Jurkat, Clone E6-1 (cell line): ENCODE data around the gene DHX29.

ENCODE experiments used
- DNase-seq: peaks from one replicate; pipeline ENCODE4 v3.0.0-alpha.2; 2011; ENCODE audit warnings: low read depth, low spot score
- H3K4me3 ChIP-seq: 2 replicates; pipeline ENCODE4 v1.5.1; 2011; ENCODE audit warnings: mild to moderate bottlenecking, low read length, control low read depth, moderate library complexity

DHX29 gene

DNA sequence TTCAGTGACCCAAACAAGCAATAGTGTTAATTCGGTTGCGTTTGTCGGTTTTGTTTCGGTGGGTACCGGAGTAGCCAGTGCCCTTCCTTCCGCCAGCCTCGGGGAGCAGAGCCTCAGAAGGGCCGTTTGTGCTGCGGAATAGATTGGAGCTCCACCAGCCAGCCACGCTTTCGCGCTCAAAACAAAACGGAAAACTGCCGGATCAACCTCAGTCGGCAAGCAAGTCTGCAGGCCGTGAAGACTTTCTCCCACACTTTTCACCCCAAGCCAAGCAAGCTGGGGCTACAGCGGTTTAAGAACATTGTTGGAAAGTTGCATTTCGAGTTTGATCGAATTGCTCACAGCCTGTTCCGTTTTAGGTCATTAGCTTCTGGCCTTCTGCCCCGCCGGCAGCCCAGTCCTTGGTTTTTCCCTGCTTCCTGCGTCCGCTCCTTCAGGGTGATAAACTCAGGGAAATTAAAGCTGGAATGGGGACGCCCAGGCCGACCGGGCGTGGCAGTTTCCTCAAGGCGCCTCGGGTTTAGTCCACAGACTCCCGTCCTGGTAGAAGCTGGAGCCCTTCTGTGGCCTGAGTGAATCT lies 73.3 kb downstream of the DHX29 start:
- peak overlapping the region; percentile 53 for H3K4me3 ChIP-seq
- DNase-seq = no peak

DNA sequence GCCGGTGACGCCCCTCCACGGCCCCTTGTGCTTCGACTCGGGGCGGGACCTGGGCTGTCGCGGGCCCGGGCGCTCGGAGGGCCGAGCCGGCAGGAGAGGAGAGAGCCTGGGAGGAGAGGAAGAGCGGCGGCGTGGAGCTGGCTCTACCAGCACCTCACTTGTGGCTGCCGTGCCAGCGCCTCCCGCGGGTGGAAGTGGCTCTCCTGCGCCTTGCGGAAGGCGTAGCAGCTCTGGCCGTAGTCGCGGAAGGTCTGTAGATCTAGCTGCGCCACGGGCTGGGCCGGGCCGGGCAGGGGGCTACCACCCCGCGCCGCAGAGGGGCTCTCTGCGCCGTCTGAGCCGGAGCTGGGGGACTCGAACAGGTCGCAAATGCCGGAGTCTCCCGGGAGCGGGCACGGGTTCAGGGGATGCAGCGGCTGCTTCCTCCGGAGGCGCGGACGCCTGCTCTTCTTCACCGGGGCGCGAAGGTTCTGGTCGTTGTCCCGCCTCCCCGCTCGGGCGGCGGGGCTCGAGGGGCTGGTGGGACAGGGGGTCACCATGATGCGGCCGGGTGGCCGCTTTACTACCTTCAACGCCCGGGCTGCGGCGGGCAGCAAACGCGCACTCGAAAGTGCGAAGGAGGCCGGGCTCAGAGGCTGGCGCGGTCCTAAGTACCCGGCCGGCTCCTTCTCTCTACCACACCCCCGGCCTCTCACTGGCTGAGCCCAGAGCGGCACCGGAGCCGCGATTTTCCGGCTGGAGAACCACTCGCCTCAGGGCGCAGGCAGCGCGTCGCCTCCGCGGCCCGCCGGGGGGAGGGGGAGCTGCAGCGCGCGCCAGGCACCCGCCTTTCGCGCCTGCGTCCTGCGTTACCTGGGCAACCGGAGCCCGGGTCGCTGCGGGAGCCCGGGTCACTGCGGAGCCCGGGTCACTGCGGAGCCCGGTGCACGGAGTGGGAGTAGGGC lies 74.2 kb downstream of the DHX29 start, which contains the start of gene CCNO:
TSS of gene CCNO (minus strand) at position 624 of the 944 bp plus-strand sequence. CDS start at position 539, 85 bp downstream.
- DNase-seq = peak; percentile 64
- H3K4me3 ChIP-seq = peak within 1 kb of the TSS; percentile 53

DNA sequence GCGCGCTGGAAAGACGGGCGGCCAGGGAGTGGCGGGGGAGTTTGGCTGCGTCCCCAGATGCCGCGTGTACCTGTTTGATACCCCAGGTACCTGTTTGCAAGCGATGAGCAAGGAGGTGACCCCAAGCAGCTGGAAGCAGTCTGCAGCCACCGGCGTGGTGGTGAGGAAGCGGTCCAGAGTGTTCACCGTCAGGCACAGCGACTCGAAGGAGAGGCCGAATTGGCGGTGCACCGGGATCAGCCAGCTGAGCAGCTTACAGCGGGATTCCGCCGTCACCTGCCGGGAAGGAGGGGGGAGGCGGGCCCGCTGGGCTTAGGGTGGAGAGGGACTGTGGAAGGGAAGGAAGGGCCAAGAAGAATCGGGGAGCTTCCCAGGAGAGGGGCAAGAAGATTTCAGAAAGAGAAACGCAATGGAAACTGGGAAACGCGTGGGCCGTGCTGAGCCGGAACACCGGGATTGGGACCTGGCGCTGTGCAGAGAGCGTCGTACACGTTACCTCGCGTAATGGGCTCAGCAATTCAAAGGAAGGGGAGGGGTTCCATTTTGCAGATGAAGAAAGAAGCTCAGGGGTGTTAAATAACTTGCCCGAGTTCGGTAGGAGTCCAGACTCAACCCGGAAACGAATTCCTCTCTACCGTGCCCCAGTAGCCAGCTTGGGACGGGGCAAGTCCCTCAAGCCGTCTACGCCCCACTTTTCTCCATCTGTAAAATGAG lies 75.1 kb downstream of the DHX29 start:
- H3K4me3 ChIP-seq = peak overlapping the region; percentile 53
- no peak for DNase-seq

DNA sequence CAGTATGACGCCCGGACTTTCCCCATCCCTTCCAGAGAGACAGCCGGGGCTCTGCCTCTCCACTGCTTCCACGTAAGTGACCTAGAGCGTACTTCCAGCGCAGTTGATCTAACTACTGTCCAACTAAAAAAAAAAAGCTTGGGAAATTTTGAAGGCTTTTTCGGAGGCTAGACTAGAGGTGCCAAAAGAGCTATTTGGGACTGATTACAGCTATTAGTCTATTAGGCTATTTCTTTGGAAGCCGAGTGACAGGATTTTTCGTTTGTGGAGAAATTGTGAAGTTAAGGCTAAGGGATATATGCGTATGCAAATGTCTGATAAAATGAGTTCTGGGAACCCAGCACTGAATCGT lies 75.6 kb downstream of the DHX29 start:
- peak overlapping the region; percentile 13; the same call in 1 of the 2 replicates for H3K4me3 ChIP-seq
- DNase-seq = no peak

DNA sequence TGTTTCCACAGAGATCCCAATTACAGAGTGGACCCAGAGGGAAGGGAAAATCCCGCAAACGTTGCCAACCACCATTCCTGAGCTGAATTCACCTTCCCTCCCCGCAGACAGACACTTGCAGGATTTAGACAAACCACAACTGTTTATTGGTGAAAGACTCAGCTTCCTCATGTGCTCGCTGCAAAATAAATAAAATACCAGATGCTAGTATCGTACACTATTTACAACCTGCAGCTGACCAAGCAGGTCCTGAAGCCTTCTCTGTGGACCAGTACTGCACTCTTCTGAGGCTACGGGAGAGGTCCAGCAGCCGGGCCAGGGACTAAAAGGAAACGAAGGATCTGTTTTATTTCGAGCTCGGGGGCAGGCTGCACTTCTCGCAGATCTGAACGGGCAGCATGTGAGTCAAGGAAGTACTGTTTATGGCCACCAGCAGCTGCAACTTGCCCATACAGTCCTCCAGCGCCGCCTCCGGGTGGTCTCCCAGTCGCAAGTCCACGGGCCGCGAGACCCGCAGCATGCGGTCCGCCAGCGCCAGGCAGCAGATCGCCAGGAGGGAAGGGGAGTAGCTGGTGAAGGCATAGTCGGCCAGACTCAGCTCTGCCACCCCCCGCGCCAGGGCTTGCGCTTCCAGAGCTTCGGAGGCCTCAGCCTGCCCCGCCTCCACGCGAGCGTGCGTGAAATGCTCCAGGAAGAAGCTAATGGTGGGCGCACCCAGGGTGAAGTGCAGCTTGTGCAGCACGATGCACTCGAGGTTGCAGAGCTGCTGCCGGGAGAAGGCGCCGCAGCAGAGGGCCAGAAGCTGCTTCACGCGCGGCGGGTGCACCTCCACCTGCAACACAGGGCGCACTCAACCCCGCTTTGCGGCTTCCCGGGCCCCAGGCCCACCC lies 76.2 kb downstream of the DHX29 start:
- no peak for DNase-seq
- peak overlapping the region; percentile 13 for H3K4me3 ChIP-seq

DNA sequence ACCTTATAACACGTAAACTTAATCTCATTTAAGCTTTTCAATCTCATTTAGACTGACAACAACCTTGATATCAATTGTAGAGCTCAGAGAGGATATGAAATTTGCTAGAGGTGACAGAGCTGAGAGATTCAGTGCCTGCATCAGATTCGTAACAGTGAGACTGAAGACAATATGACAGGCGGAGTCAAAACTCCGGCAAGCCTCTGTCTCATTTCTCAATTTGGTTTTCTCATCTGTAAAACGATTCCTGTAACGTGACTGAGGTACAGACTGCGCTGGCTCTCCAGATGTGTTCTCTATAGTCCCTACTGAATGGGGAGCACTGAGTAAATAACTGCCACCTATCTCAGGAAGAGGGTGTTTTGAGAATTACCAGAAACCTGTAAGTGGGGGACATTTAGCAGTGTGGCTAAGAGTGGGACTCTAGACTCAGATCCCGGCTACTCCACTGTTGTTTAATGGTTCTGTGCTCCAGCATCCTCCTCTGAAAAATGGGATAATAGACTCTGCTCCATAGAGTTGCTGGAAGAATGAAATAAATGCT lies 77.3 kb downstream of the DHX29 start:
- no peak for DNase-seq
- H3K4me3 ChIP-seq = no peak overlapping the region

DNA sequence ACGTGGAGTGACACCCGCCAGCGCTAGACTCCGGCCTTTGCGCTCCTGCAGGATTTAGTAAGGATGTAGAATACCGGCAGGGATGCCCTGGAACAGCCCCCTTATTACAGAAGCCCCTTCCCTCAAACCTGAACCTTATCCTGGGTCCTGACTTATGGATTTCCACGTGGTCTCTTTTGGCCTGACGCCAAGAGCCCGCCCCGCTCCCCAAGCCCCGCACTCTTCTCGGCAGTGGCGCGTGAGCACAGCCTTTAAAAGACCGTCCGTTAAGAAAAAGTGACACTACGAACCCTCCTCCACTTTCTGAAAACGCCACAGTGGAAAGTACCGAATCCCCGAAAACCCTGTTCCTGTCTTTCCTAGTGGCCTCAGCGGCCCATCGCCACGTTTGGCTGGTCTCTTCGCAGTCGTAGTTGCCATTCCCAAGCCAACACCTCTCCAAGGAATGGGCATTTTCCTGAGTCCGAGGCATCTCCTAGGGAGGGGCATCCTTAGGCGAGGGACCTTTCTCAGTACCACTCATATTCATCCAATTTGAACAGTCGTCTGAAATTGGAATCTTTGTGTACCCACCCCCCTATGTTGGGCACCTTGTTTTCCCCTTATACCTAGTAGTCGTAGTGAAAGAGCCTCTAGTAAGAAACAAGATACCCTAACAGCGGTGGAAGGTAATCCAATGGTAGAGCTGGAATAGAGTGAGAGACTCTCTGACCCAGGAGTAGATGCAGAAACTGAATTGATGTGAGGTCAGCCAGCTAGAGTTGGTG lies 79.6 kb downstream of the DHX29 start:
- no peak for DNase-seq

DNA sequence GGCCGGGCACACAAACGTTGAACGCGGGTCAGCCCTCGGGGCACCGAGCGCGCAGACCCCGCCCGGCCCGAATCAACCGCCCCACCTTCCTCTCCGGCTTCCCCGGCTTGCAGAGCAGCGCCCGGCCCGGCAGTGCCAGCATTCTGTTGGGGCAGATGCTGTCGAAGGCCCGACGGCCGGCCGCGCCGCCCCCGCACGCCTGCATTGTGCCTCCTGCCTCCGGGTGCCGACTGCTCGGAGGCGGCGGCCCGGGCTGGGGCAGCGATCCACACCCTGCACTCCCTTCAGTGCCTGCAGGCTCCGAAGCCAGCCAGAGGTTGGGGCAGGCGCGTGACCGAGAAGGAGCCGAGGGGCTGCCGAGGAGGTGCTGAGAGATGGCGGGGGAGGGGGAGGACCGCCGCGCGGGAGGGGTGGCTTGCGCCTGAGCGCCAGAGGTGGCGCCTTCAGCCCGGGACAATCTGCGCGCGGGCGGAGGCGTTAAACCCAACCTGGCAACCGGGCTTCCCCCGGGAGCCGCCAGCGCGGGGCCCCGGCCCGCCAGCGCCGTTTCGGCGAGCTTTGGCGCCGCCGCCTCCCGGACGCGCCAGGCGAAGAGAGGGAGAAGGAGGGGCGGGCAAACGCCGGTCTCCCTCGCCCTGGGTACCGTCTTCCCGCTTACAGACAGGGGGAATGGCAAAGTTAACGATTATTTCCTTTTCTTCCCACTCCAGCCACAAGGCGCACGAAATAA lies 80.4 kb downstream of the DHX29 start, which contains the start of gene MCIDAS:
TSS of gene MCIDAS (minus strand) at position 382 of the 730 bp plus-strand sequence. CDS start at position 205, 177 bp downstream.
- peak; percentile 66 for DNase-seq
- H3K4me3 ChIP-seq = peak within 1 kb of the TSS; percentile 58

More for the DNA sequence above, 79.6 kb downstream of the DHX29 start:
- H3K4me3 ChIP-seq = peak overlapping the region; percentile 58

DNA sequence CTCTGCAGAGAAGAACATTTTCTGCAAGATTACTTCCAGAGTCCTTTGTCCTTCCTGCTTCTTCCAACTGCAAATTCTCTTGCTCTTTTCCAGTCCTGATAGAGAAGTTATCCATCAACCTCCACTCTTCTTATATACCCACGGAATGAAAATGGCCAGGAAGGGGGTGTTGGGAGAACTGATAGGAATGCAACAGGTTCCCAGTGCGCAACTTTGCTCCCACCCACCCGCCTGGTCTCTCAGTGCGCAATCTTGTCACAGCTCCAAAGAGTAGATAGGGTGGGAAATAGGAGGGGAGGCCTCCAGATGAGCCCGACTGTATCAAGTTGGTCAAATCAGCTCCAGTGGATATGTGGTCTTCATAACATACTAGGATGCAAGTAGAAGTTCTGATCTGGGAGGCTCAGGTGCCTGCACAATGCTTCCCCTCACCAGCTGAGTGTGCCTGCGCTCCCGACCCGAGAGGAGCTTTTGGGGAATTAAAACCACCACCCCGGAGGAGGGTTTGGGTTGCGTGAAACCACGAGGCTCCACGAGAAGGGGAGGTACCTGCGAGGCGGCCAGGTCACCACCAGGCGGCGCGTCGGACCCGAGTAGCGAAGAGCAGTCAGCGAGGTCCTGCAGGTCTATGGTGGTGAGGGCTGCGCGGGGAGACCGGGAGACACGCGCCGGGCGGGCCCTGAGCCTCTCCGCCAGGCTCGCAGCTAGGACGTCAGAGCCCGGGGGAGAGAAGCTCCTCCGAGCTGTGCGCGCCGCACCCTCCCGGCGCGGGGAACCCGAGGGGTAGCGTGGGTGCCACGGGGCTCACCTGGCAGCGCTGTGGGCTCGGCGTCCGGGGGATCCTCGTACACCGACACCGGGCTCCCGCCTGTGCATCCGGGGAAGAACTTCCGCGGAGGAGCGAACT lies 81.2 kb downstream of the DHX29 start:
- H3K4me3 ChIP-seq = peak overlapping the region; percentile 58
- peak; percentile 76 for DNase-seq

DNA sequence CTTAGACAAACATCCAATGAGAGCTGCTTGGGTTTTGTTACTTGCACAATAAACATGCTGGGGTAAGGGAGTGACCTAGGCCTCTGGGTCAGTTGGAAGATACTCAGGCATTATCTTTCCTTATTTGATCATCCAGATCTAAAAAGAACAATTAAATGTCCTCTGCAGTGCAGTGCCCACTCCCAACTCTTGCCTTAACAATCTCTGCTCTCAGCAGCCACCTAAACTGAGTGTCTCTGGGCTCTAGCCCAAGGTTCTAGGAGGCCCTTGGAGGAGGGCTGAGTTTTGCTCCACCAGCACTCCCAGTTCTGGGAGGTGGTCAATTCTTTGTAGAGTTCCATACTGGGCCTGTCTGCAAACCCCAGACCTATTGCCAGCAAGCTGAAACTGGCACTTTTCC lies 82.1 kb downstream of the DHX29 start:
- H3K4me3 ChIP-seq = no peak overlapping the region
- no peak for DNase-seq

DNA sequence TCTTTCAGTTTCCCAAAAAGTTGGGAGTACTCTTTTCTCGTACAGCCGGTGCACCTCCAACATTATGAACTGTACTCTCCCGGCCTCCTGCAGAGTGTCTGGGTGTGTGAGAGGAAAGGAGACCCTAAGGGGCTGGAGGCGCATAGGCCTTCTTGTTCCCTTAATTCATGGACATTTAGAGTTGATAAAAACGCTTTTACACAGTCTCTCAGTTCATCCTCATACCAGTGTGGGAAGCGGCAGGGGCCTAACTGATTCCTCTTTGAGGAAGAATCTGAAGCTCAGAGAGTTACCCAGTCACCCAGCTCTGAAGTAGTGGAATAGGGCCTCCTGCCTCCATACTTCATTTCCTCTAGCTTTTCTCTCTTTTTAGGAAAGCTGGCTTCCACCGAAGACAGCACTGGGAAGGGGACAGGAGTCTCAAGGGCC lies 83.7 kb downstream of the DHX29 start:
- no peak for DNase-seq
- no peak overlapping the region for H3K4me3 ChIP-seq

DNA sequence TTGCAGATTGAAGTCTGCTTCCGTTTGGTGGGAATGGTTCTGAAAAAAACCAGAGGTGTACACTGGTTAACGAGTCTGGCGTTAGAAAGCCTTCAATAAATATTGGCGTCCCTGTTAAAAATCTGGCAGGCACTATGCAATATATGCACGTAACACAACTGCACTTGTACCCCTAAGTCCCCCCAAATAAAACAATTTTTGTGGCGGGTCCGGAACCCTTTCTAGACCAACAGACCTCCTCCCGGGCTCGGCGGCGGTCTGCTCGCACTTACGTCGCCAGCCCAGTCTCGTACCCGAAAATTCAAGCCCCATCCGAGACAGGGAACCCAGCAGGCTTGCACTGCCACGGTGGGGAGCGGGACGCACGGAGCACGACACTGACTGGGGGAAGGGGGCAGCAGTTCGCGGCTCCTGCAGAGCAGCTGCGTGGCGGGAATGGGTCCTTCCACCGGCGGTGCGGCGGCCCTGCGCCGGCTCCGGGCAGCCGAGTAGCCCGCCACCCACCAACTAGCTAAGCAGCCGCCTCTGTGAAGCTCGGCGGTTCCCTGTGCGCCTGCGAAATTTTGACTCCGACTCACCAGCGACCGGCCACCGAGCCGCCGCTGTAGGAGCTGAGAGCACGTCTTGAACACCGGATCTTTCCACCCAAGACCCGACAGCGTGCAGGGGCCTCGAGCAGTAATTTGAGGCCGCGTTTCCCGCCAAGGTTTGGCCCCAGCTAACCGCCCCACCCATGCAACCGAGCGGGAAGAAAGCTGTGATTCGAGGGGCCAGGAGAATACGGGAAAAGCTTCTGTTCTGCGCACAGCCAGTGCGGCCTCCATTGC lies 84.3 kb downstream of the DHX29 start:
- H3K4me3 ChIP-seq = no peak overlapping the region
- DNase-seq = no peak

DNA sequence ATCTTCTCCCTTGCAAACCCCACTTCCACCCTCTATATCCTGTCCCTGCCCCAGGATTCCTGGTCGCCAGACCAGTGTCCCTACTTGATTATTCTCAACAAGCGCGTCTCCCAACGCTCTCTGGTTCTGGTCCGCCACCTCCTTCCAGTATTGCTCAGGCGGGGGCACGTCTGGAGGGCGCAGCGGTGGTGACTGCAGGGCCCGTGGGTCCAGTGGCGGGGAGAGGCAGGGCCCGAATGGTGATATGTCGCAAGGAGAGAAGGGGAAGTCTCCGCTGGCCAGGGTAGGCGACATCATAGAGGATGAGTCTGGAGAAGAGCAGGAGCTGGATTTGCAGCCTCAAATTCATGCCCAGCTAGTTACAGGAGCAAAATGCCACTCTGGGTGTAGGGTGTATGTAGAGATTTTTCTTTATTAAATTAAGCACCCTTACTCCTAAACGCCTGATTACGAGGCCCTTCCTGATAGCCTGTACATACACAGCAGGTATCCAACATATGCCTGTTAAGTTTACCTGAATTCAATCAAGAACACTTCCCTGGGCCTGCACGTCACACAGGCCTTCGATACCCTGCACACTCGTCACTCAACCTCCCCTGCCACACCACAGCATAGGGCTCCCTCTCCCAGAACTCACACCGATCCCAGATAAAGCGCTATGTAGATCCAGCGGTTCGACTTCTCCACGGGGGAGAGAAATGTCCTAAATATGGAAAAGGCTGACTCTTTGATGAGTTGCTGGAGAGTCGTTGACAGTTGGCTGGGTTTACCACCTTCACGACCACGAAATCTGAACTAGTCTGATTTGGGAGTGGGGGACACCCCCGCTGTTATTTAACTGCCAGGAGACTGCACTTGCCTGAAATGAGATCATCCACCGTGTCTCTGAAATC lies 85.2 kb downstream of the DHX29 start:
- no peak overlapping the region for H3K4me3 ChIP-seq
- DNase-seq = peak; percentile 47

DNA sequence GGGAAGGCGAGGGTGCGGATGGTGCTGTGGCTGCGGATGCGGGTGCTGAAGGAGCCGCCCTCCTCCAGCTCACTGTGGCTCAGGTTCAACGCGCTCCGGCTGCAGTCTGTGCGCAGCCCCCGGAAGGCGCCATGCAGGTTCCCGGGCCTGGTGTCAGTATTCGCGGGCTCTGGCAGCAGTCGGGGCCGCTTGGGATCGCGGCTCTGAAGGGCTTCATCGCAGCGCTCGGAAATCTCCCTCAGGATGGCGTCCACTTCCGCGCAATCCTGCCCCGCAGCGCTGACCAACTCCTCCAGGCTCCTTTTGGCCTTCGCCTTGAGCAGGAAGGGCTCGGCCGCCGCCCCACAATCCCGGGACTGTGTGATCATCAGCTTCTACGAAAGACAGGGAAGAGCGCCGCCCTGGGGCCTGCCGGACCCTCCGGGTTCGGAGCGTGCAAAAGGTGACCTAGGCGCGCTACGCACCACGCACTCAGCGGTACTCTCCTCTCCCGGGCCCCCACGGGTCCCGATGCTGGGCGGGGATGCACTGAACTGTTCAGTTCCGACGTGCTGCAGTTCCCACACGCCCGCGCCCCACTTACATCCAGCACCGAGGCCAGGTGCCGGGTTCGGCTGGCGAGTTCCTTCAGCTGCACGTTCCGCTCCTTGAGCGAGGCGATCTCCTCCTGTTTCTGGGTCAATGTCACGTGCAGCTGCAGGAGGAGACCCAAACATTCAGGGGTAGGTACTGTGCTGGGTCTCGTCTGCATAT lies 86.9 kb downstream of the DHX29 start:
- H3K4me3 ChIP-seq = peak overlapping the region; percentile 37
- no peak for DNase-seq
